B cell (primary cell): ENCODE results near the gene JARID2.

Experiments
- EZH2 ChIP-seq: IDR thresholded peaks from 2 replicates; pipeline ENCODE4 v1.6.1; 2012; ENCODE audit warnings: borderline replicate concordance, low read depth, mild to moderate bottlenecking, moderate library complexity, low read length; ENCODE audit not compliant: insufficient read depth, poor library complexity, severe bottlenecking
- TF ChIP-seq, protein P1 (sequence below): fragments of 200-600 bp; IDR thresholded peaks from one replicate; pipeline ENCODE4 v1.8.0; 2022; ENCODE audit warnings: antibody characterized with exemption, mild to moderate bottlenecking

DNA sequence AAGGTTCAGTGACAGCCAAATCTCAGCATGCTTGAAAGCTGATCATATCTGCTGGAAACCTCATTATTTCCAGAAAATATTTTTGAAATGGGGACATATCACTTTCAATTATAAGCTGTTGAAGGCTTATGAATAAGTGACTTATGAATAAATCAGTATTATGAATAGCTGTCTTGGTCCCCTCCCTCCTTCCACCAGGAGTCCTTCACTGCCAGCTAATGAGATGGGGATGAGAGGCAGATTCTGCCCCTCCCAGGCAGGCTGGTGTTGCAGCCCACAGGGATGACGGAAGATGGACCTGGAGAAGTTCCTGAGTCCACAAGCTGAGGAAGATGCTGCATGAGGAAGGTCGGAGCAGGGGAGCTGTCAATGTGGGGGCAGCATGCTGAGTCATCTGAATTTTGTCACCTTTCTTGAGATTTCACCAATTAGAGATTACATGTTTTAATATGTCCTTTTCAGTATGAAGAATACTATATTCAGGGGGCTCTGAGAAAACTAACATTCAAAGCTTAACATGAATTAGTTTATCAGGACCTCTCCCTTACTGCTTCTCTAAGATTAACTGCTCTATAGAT is 304.8 kb downstream of the JARID2 start:
- TF ChIP-seq, protein P1, sequence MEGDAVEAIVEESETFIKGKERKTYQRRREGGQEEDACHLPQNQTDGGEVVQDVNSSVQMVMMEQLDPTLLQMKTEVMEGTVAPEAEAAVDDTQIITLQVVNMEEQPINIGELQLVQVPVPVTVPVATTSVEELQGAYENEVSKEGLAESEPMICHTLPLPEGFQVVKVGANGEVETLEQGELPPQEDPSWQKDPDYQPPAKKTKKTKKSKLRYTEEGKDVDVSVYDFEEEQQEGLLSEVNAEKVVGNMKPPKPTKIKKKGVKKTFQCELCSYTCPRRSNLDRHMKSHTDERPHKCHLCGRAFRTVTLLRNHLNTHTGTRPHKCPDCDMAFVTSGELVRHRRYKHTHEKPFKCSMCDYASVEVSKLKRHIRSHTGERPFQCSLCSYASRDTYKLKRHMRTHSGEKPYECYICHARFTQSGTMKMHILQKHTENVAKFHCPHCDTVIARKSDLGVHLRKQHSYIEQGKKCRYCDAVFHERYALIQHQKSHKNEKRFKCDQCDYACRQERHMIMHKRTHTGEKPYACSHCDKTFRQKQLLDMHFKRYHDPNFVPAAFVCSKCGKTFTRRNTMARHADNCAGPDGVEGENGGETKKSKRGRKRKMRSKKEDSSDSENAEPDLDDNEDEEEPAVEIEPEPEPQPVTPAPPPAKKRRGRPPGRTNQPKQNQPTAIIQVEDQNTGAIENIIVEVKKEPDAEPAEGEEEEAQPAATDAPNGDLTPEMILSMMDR, result no peak
- TF ChIP-seq EZH2, result no peak
